IPS-20b (cell line): ENCODE data around the gene TAS2R50.

Experiments used
- H3K27ac ChIP-seq: one replicate; pipeline ENCODE4 v1.5.1; 2013; ENCODE audit warnings: low read length
- H3K27me3 ChIP-seq: 2 replicates; pipeline ENCODE4 v1.6.1; 2013; ENCODE audit warnings: mild to moderate bottlenecking, low read length, inconsistent platforms; ENCODE audit not compliant: insufficient read depth
- H3K36me3 ChIP-seq: 2 replicates; pipeline ENCODE4 v1.6.1; 2013; ENCODE audit warnings: low read depth, mild to moderate bottlenecking, inconsistent platforms, low read length, moderate library complexity; ENCODE audit not compliant: insufficient read depth
- H3K4me1 ChIP-seq: 2 replicates; pipeline ENCODE4 v1.6.1; 2013; ENCODE audit warnings: mild to moderate bottlenecking, control low read depth, inconsistent platforms, low read length, moderate library complexity; ENCODE audit not compliant: insufficient read depth
- H3K4me3 ChIP-seq: 2 replicates; pipeline ENCODE4 v1.5.1; 2013; ENCODE audit warnings: mild to moderate bottlenecking, low read length, inconsistent platforms
- H3K9ac ChIP-seq: 2 replicates; pipeline ENCODE4 v1.6.1; 2013; ENCODE audit warnings: low read depth, mild to moderate bottlenecking, inconsistent platforms, low read length, moderate library complexity
- H3K9me3 ChIP-seq: 2 replicates; pipeline ENCODE4 v1.6.1; 2013; ENCODE audit warnings: mild to moderate bottlenecking, low read depth, low read length, inconsistent platforms; ENCODE audit not compliant: insufficient read depth

Gene TAS2R50

DNA sequence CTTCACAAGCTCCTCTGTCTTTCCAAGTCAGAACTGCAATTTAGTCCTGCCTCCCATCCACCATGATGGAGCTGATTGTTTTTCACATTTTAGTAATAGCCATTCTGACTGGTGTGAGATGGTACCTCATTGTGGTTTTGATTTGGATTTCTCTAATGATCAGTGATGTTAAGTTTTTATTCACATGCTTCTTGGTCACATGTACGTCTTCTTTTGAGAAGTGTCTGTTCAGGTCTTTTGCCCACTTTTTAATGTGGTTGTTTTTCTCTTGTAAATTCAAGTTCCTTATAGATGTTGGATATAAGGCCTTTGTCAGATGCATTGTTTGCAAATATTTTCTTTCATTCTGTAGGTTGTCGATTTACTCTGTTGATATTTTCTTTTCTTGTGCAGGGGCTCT, 43.5 kb downstream of the TAS2R50 start:
- Histone ChIP-seq H3K27me3 (no peaks in the 10 kb centered on the region), H3K4me1 (0 out of 2 replicates have a peak, but pooled peaks cover 4% of the 10 kb centered on the region), H3K36me3 (no peaks in the 10 kb centered on the region; the same call in 1 of the 2 replicates), H3K4me3 (no peak overlapping the region), H3K9ac (no peak overlapping the region), H3K9me3 (peaks cover 40% of the 10 kb centered on the region), H3K27ac (no peak overlapping the region)

DNA sequence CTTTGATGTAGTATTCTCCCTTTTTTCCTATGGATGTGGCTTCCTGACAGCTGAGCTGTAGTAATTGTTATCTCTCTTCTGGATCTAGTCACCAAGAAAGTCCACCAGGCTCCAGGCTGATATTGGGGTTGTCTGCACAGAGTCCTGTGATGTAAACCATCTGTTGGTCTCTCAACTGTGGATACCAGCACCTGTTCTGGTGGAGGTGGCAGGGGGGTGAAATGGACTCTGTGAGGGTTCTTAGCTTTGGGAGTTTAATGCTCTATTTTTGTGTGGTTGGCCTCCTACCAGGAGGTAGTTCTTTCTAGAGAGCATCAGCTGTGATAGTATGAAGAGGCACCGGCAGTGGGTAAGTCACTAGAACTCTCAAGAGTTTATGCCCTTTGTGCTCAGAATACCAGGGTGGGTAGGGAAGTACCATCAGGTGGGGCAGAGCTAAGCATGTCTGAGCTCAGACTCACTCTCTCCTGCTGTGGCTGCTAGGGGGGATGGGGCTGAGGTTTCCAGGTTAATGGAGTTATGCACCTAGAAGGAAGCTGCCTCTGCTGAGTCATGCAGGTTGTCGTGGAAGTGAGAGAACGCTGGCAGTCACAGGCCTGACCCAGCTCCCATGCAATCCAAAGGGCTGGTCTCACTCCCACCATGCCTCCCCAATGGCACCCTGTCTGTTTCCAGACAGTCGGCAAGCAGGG, 44.6 kb downstream of the TAS2R50 start:
- H3K36me3 ChIP-seq = no peaks in the 10 kb centered on the region; the same call in 1 of the 2 replicates
- H3K27me3 ChIP-seq = no peaks in the 10 kb centered on the region
- no peak overlapping the region for H3K4me3 ChIP-seq
- H3K9ac ChIP-seq = peak overlapping the region; percentile 34; the same call in 1 of the 2 replicates
- 0 out of 2 replicates have a peak, but pooled peaks cover 4% of the 10 kb centered on the region for H3K4me1 ChIP-seq
- H3K27ac ChIP-seq = no peak overlapping the region
- peaks cover 30% of the 10 kb centered on the region for H3K9me3 ChIP-seq

DNA sequence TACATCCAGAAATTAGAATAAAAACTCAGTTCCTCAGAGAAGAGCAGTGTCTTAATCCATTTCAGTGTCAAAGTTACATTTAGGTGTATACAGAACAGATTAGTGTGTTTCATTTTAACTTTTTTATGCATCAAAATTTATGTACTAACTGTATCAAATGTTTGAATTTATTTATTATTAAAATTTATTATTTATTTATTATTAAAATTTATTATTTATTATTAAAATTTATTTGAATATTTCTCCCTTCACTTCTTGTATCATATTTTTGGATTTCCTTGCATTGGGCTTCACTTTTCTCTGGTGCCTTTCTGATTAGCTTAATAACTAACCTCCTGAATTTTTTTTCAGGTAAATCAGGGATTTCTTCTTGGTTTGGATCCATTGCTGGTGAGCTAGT, 45.3 kb downstream of the TAS2R50 start:
- Histone ChIP-seq H3K4me3 (no peak overlapping the region), H3K9ac (no peak overlapping the region), H3K4me1 (0 out of 2 replicates have a peak, but pooled peaks cover 4% of the 10 kb centered on the region), H3K27me3 (no peaks in the 10 kb centered on the region), H3K9me3 (peaks cover 24% of the 10 kb centered on the region), H3K27ac (no peak overlapping the region), H3K36me3 (no peaks in the 10 kb centered on the region)

DNA sequence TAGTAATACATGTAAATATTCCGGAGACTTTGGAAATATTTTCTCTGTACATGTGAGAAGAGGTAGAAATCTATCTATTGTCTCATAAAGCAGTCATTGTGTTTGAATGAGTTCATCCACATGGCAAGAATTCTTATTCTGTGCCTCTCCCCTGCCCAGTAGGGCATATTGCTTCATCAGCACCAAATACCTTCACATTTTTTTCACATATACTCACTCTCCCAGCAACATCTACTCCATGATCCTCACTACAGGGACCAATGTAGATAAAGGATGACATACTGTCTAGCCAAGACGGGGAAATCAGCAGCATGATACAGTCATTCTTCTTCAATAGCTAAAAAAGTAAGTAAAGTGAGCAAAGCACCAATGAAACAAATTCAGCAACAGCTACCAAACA, 46.3 kb downstream of the TAS2R50 start:
- Histone ChIP-seq H3K9me3 (peaks cover 17% of the 10 kb centered on the region), H3K4me3 (no peak overlapping the region), H3K27me3 (no peaks in the 10 kb centered on the region), H3K9ac (no peak overlapping the region), H3K36me3 (no peaks in the 10 kb centered on the region), H3K4me1 (0 out of 2 replicates have a peak, but pooled peaks cover 4% of the 10 kb centered on the region), H3K27ac (no peak overlapping the region)

DNA sequence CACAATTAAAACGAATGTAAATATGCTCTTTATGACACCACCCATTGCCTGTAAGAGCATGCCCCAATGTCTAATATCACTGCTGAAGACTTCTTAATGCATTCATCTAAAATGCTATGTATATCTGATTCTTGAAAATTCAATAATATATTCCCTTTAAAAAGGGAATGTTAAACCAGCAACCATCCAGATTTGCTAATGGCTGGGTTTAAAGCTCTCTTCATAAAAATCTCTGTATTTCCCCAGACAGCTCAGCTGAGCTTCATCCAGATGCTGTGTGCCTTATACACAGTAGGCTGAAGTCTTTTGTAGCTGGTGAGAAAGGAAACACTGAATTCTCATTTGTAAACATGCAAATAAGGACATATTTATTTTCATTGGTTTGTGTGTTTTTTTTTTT, 47.5 kb downstream of the TAS2R50 start, which contains the start of gene TAS2R14:
Gene TAS2R14 (minus strand): TSS at position 101 of the 400 bp plus-strand sequence. CDS start 56 bp downstream, at position 45.
- H3K27ac ChIP-seq = no peak within 1 kb of the TSS
- no peak within 1 kb of the TSS for H3K4me3 ChIP-seq
- peaks cover 6% of the 10 kb centered on the region for H3K9me3 ChIP-seq
- H3K36me3 ChIP-seq = no peaks in the 10 kb centered on the region
- 0 out of 2 replicates have a peak, but pooled peaks cover 4% of the 10 kb centered on the region for H3K4me1 ChIP-seq
- no peaks in the 10 kb centered on the region for H3K27me3 ChIP-seq
- no peak within 1 kb of the TSS for H3K9ac ChIP-seq

DNA sequence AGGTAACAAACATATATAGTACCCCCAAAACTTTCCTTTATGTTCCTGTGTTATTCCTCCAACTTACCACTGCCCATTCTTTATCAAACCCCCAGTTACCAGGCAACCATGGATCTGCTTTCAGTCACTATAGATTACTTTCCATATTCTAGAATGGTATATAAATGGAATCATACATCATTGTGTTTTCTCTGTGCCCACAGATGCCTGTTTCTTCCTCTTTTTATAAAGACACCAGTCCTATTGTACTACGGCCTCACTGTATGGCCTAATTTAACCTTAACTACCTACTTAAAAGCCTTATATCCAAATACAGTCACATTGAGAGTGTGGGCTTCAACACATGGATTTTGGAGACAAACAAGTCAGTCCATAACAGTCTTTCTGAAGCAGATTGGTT, 50.2 kb downstream of the TAS2R50 start:
- H3K4me1 ChIP-seq = no peaks in the 10 kb centered on the region
- no peak overlapping the region for H3K4me3 ChIP-seq
- H3K9ac ChIP-seq = no peak overlapping the region
- no peak overlapping the region for H3K27ac ChIP-seq
- H3K9me3 ChIP-seq = no peaks in the 10 kb centered on the region
- H3K27me3 ChIP-seq = no peaks in the 10 kb centered on the region
- H3K36me3 ChIP-seq = no peaks in the 10 kb centered on the region
